Neural cell (in vitro differentiated cells): ENCODE data around the gene BMERB1. TPM values are rescaled to one million over a fixed set of nuclear protein-coding genes. Genes with fewer than 3 reads are reported as not detected.

ENCODE experiments used
- H2AFZ ChIP-seq: fragments of 200-600, 300-800 bp; sonication (generic), shearing (Covaris generic); 2 replicates; pipeline ENCODE4 v1.6.0; 2014; ENCODE audit warnings: low read depth, mild to moderate bottlenecking, antibody characterized with exemption, low read length, moderate library complexity
- H3F3A ChIP-seq: fragments of 200-600 bp; shearing (Covaris generic); 2 replicates; pipeline ENCODE4 v1.6.1; 2016; ENCODE audit warnings: mild to moderate bottlenecking, moderate library complexity, mixed read lengths, antibody characterized with exemption, low read length; ENCODE audit not compliant: insufficient read depth, poor library complexity, severe bottlenecking
- H3K27ac ChIP-seq: fragments of 200-600, 300-800 bp; sonication (generic), shearing (Covaris generic); 2 replicates; pipeline ENCODE4 v1.5.1; 2014; ENCODE audit warnings: mild to moderate bottlenecking, low read length, moderate library complexity
- H3K27me3 ChIP-seq: fragments of 300-800, 200-600 bp; sonication (generic), shearing (Covaris generic); 2 replicates; pipeline ENCODE4 v1.6.0; 2014; ENCODE audit warnings: mild to moderate bottlenecking, low read depth, low read length, moderate library complexity; ENCODE audit not compliant: insufficient read depth
- H3K36me3 ChIP-seq: fragments of 300-800, 200-600 bp; sonication (generic), shearing (Covaris generic); 2 replicates; pipeline ENCODE4 v1.5.1; 2014; ENCODE audit warnings: mild to moderate bottlenecking, antibody characterized with exemption, low read length, moderate library complexity; ENCODE audit not compliant: insufficient read depth
- H3K4me2 ChIP-seq: fragments of 300-800, 200-600 bp; sonication (generic), shearing (Covaris generic); 2 replicates; pipeline ENCODE4 v1.6.0; 2014; ENCODE audit warnings: mild to moderate bottlenecking, low read length
- H3K4me3 ChIP-seq: fragments of 300-800, 200-600 bp; sonication (generic), shearing (Covaris generic); 2 replicates; pipeline ENCODE4 v1.5.1; 2014; ENCODE audit warnings: mild to moderate bottlenecking, low read length, moderate library complexity
- H3K79me2 ChIP-seq: fragments of 200-600 bp; shearing (Covaris generic); replicated peaks from 2 replicates; pipeline ENCODE4 v1.6.0; 2014; ENCODE audit warnings: mild to moderate bottlenecking, low read length, moderate library complexity; ENCODE audit not compliant: insufficient read depth
- H3K9ac ChIP-seq: fragments of 300-800, 200-600 bp; sonication (generic), shearing (Covaris generic); 2 replicates; pipeline ENCODE4 v1.6.1; 2016; ENCODE audit warnings: mild to moderate bottlenecking, low read length, mixed read lengths
- H3K9me2 ChIP-seq: fragments of 200-600 bp; shearing (Covaris generic); 2 replicates; pipeline ENCODE4 v1.6.1; 2016; ENCODE audit warnings: mild to moderate bottlenecking, low read length, mixed read lengths; ENCODE audit not compliant: insufficient read depth
- H3K9me3 ChIP-seq: fragments of 200-600, 300-800 bp; sonication (generic), shearing (Covaris generic); 2 replicates; pipeline ENCODE4 v1.6.1; 2016; ENCODE audit warnings: mild to moderate bottlenecking, mixed run types, low read length, moderate library complexity, mixed read lengths
- H4K20me1 ChIP-seq: fragments of 200-600 bp; shearing (Covaris generic); 2 replicates; pipeline ENCODE4 v1.6.1; 2016; ENCODE audit warnings: mild to moderate bottlenecking, mixed run types; ENCODE audit not compliant: insufficient read depth
- EP300 ChIP-seq: fragments of 450-650 bp; conservative IDR thresholded peaks from 2 replicates; pipeline ENCODE4 v1.6.1; 2014; ENCODE audit warnings: antibody characterized with exemption, mild to moderate bottlenecking, moderate library complexity; ENCODE audit not compliant: poor library complexity, severe bottlenecking
- EZH2 ChIP-seq: fragments of 200-600, 300-800 bp; shearing (Covaris generic), sonication (generic); IDR thresholded peaks from 2 replicates; pipeline ENCODE4 v1.6.1; 2014; ENCODE audit warnings: antibody characterized with exemption, low read length, borderline replicate concordance, mild to moderate bottlenecking; ENCODE audit not compliant: insufficient read depth, poor library complexity, severe bottlenecking
- MXI1 ChIP-seq: fragments of 450-650 bp; conservative IDR thresholded peaks from 2 replicates; pipeline ENCODE4 v1.6.1; 2014; ENCODE audit warnings: antibody characterized with exemption, mild to moderate bottlenecking; ENCODE audit not compliant: poor library complexity, severe bottlenecking
- POLR2AphosphoS5 ChIP-seq: IDR thresholded peaks from 2 replicates; pipeline ENCODE4 v1.6.1; 2012
- RAD21 ChIP-seq: fragments of 450-650 bp; conservative IDR thresholded peaks from 2 replicates; pipeline ENCODE4 v1.6.1; 2014; ENCODE audit warnings: antibody characterized with exemption, mild to moderate bottlenecking, moderate library complexity
- SMC3 ChIP-seq: fragments of 450-650 bp; conservative IDR thresholded peaks from 2 replicates; pipeline ENCODE4 v1.6.1; 2014; ENCODE audit warnings: antibody characterized with exemption, mild to moderate bottlenecking, moderate library complexity; ENCODE audit not compliant: poor library complexity
- TAF1 ChIP-seq: IDR thresholded peaks from 2 replicates; pipeline ENCODE4 v1.6.1; 2012; ENCODE audit warnings: low read depth
- polyA plus RNA-seq: library from polyadenylated mRNA; depleted of rRNA; stranded (reverse); fragments of >200 nt; gene quantifications from 2 replicates; pipeline ENCODE4 v1.2.3, GENCODE V29; 2014
- TF ChIP-seq, protein P1 (sequence below): IDR thresholded peaks from 2 replicates; pipeline ENCODE4 v1.6.1; 2012; ENCODE audit warnings: borderline replicate concordance
- TF ChIP-seq, protein P2 (sequence below): fragments of 450-650 bp; IDR thresholded peaks from 2 replicates; pipeline ENCODE4 v1.5.1; 2014; ENCODE audit warnings: antibody characterized with exemption, mild to moderate bottlenecking, moderate library complexity; ENCODE audit not compliant: poor library complexity, severe bottlenecking

Gene BMERB1
- polyA plus RNA-seq, 1 donor from 2014 or later, result 149 TPM

DNA sequence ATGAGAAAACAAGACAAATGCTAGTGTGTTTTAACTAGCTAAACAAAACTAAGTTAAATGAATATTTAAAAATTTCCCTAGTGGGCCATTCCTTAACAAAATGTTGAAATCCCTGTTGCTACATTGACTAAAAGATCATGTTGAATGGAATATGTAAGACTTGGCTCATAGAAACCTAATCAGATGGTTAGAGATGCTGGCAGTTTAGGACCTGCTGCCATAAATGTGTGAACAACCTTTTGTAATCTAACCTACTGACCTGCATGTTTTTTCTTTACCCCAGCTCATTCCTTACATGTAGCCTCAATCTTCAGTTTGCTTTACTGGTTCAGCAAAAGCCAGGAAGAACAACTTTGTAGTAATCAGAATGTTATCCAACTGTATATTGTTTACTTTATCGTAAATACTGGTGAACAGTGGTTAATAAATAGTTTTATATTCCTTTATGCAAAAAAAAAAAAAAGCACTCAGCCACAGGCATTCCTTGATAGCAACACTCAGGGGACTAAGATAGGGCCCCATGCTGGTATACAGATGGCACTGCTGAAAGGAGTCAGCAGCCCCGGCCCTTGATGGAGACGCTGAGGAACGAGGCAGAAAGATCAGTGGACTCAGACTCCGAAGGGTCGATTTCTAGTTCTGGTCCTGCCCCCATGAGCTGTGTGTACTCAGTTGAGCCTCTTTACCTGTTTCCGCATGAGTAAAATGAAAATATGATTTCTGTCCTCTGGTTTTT, 130.4 kb downstream of the BMERB1 start:
- Histone ChIP-seq H3K9ac (no peak overlapping the region), H2AFZ (no peak overlapping the region), H3K9me2 (no peaks in the 10 kb centered on the region), H3K4me2 (no peak overlapping the region), H3K79me2 (no peaks in the 10 kb centered on the region), H3K27me3 (no peaks in the 10 kb centered on the region), H3K27ac (no peak overlapping the region), H3K36me3 (peaks cover 5% of the 10 kb centered on the region), H3K9me3 (no peaks in the 10 kb centered on the region), H3F3A (no peaks in the 10 kb centered on the region), H3K4me3 (no peak overlapping the region), H4K20me1 (no peaks in the 10 kb centered on the region)
- TF ChIP-seq, protein P1, sequence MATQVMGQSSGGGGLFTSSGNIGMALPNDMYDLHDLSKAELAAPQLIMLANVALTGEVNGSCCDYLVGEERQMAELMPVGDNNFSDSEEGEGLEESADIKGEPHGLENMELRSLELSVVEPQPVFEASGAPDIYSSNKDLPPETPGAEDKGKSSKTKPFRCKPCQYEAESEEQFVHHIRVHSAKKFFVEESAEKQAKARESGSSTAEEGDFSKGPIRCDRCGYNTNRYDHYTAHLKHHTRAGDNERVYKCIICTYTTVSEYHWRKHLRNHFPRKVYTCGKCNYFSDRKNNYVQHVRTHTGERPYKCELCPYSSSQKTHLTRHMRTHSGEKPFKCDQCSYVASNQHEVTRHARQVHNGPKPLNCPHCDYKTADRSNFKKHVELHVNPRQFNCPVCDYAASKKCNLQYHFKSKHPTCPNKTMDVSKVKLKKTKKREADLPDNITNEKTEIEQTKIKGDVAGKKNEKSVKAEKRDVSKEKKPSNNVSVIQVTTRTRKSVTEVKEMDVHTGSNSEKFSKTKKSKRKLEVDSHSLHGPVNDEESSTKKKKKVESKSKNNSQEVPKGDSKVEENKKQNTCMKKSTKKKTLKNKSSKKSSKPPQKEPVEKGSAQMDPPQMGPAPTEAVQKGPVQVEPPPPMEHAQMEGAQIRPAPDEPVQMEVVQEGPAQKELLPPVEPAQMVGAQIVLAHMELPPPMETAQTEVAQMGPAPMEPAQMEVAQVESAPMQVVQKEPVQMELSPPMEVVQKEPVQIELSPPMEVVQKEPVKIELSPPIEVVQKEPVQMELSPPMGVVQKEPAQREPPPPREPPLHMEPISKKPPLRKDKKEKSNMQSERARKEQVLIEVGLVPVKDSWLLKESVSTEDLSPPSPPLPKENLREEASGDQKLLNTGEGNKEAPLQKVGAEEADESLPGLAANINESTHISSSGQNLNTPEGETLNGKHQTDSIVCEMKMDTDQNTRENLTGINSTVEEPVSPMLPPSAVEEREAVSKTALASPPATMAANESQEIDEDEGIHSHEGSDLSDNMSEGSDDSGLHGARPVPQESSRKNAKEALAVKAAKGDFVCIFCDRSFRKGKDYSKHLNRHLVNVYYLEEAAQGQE, result no peak
- TF ChIP-seq MXI1 (no peak), TAF1 (no peak), POLR2AphosphoS5 (no peak), RAD21 (no peak), EZH2 (no peak), SMC3 (no peak), EP300 (no peak)
- TF ChIP-seq, protein P2, sequence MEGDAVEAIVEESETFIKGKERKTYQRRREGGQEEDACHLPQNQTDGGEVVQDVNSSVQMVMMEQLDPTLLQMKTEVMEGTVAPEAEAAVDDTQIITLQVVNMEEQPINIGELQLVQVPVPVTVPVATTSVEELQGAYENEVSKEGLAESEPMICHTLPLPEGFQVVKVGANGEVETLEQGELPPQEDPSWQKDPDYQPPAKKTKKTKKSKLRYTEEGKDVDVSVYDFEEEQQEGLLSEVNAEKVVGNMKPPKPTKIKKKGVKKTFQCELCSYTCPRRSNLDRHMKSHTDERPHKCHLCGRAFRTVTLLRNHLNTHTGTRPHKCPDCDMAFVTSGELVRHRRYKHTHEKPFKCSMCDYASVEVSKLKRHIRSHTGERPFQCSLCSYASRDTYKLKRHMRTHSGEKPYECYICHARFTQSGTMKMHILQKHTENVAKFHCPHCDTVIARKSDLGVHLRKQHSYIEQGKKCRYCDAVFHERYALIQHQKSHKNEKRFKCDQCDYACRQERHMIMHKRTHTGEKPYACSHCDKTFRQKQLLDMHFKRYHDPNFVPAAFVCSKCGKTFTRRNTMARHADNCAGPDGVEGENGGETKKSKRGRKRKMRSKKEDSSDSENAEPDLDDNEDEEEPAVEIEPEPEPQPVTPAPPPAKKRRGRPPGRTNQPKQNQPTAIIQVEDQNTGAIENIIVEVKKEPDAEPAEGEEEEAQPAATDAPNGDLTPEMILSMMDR, result no peak

DNA sequence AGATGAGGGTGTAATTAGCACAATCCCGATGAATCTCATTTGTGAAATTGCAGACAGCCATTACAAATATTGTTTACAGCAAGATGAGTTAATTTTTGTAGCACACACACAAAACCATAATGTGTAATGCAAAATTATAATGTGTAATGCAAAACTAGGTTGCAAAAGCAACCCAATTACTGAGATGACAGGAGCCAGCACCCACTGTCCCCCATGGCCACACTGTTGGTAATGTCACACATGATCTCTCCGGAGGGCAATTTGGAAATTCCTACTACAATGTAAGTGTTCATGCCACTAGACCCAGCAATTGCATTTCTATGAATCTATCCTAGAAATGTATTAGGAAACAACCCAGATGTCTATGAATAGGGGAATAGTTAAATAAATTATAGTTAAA, 131.7 kb downstream of the BMERB1 start:
- no peaks in the 10 kb centered on the region for H3K79me2 ChIP-seq
- H3K4me2 ChIP-seq, result no peak overlapping the region
- no peaks in the 10 kb centered on the region for H3K9me2 ChIP-seq
- H2AFZ ChIP-seq, result no peak overlapping the region
- no peak overlapping the region for H3K4me3 ChIP-seq
- H4K20me1 ChIP-seq, result no peaks in the 10 kb centered on the region
- H3F3A ChIP-seq, result no peaks in the 10 kb centered on the region
- TF ChIP-seq SMC3 (no peak), EP300 (no peak), RAD21 (no peak)
- no peaks in the 10 kb centered on the region for H3K27me3 ChIP-seq
- no peak overlapping the region for H3K27ac ChIP-seq
- H3K9ac ChIP-seq, result no peak overlapping the region
- no peaks in the 10 kb centered on the region for H3K9me3 ChIP-seq
- peaks cover 5% of the 10 kb centered on the region for H3K36me3 ChIP-seq
